Activated CD4-positive, alpha-beta T cell treated with anti-CD3 and anti-CD28 coated beads, Interleukin-2, amount 50 U/mL, for 48 hours (primary cell): Measurements from ENCODE around the gene ABL1.

Experiments
- DNase-seq, 2 experiments: peaks; one replicate each; pipeline ENCODE4 v3.0.0-alpha.2; 2020

The ABL1 gene

GRCh38 chr9:130920762-130921299 lies 85.8 kb downstream of the ABL1 start:
- no peak for DNase-seq

- no peak for DNase-seq
These were observed 86.4 kb downstream of the ABL1 start for GRCh38 chr9:130921300-130921988.

- DNase-seq: no peak
These were observed 87.2 kb downstream of the ABL1 start for GRCh38 chr9:130921989-130922892.

GRCh38 chr9:130922893-130923610 lies 88.0 kb downstream of the ABL1 start:
- DNase-seq: no peak

DNA sequence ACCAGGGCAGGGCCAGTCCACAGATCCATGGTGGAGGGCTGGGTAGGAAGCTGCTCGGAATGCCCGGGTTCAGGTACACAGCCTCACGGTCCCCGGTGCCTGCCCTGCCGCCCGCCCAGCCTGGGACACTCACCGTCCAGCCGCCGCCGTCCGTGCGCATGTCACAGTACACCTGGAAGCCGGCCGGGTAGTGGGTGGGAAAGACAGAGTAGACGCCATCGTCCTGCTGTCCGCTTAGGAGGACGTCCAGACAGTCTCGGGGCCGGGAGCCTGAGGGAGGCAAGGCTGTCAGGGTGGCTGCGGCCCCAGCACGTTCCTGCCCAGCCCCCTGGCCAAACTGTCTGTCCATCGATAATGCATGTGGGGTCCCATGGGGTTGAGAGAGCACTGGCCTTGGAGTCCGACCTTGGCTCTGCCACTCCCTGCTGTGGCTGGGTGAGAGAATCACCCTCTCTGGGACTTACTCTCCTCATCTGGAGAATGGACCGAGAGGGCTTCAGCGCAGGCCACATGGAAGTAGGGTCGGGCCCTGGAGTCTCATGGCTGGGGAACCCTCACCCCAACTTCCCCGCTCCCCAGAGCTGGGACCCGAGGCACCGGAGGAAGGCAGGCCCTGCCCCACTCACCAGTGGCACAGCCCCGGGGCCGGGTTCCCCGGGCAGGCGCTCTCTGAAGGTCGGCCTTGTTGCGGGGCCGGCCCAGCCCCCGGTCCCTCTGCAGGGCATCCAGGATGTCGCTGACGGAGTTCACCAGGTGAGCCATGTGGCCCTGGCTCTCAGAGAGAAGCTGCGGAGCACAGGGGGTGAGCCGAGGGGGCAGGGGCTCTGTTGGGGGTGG lies 88.8 kb downstream of the ABL1 start:
- DNase-seq: no peak

DNA sequence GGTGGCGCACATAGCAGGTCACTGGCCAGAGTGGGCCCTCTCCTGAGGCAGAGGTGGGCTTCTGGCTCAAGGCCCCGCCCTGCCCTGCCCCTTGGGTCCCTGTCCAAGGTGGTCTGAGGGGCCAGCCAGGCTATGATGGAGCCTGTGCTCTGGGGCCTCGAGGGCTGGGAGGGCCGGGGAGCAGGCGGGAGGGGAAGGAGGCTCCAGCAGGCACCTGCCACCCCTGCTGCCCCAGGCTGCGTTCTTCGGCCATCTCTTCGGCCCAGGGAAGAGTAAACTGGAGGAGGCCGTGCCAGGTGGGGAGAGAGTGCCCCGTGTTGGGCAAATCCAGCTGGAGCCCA lies 89.4 kb downstream of the ABL1 start:
- DNase-seq: no peak

DNA sequence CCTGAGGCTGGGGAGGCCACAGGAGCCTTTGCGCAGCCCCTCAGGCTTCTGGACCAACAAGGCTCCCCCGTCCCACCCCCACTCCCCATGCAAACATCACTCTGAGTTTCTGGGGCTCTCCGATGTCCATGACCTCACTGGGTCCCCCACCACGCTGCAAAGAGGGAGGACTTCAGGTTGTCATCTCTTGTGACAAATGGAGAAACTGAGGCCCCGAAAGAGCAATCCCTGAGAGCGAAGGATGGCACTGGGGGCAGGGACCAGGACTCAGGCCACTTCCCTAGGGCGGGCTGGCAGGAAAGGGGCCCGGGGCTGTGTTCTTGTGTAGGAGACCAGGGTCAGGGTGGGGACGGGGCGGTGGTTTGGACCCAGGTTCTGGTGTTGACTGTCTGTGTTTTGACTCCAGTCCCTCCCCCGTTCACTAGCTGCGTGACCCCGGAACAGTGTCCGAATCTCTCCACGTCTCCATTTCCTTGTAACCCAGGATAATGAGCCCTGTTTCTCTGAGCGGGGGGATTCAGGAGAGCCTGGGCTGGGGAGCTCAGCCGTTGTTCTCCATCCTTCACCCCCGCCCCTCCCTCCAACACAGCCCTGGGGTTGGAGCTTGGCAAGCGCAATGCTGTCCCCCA lies 90.1 kb downstream of the ABL1 start:
- no peak for DNase-seq

DNA sequence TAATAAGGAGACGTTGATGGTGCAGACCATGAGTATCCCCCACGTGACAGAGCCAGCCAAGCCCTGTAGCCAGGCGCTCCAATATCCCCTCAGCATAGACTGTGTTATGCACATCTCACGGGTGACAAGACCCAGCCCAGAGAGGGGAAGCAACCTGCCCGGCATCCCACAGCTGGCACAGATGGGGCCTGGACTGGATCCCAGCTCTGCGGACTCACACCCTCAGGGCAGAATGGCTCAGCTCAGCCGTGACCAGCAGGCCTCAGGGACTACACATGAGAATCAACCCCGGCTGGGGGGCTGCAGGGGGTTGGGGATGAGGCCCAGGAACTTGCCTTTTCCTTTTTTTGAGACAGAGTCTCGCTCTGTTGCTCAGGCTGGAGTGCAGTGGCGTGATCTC lies 92.3 kb downstream of the ABL1 start:
- no peak for DNase-seq

- no peak for DNase-seq
These were observed 93.2 kb downstream of the ABL1 start for GRCh38 chr9:130927995-130928900.

DNA sequence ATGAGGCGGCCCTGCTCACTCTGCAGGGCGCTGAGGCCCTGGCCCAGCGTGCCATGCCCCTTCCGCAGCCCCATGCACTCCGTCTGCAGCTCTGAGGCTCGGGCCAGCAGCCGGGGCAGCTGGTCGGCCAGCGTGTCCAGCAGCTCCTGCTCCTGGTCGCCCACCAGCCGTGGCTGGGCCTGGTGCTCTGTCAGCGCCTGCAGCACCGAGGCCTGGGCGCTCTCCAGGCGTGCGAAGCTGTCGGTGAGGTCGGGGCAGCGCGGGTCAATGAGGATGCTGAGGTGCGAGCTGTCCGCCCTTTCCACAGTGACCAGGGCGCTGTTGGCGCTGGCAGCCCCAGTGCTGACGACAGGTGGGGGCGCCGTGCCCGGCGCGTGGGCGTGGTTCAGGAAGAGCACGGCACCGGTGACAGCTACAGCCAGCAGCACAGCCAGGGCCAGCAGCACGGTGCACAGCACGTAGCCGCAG lies 94.6 kb downstream of the ABL1 start:
- no peak for DNase-seq

- DNase-seq: no peak
These were observed 95.2 kb downstream of the ABL1 start for GRCh38 chr9:130930132-130930803.

- DNase-seq: no peak
These were observed 95.8 kb downstream of the ABL1 start for GRCh38 chr9:130930804-130931349.

DNA sequence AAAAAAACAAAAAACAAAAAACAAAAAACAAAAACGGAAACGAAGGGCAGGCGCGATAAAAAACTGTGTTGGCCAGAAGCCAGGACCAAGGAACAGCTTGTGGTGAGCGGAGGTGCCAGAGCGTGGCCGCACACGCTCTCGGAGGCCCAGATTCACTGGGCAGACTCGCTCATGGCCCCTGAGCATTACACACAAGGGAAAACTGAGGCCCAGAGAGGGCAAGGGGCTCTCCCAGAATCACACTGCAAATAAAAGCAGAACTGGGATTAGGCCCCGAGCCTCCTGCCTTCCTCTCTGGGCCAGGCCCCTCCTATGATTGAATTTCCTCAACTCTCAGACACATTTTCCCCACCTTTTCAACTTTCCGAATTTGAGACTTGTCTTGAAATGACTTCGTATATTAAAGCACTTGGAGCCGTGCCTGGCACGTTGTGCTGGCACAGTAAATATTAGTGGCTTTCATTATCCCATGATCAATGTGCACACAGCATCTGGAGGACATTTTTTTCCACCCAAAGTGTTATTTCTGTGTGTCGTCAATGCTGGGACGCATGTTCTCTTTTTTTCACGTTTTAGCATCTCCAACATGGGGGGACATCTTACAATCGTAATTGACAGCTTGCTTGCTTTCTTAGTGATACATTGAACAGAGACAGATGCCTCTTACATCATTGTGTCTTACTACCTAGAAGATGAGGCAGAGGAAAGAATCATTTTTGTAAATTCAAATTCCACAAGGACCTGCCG lies 96.6 kb downstream of the ABL1 start:
- DNase-seq: no peak

GRCh38 chr9:130932255-130933079 lies 97.4 kb downstream of the ABL1 start:
- no peak for DNase-seq

DNA sequence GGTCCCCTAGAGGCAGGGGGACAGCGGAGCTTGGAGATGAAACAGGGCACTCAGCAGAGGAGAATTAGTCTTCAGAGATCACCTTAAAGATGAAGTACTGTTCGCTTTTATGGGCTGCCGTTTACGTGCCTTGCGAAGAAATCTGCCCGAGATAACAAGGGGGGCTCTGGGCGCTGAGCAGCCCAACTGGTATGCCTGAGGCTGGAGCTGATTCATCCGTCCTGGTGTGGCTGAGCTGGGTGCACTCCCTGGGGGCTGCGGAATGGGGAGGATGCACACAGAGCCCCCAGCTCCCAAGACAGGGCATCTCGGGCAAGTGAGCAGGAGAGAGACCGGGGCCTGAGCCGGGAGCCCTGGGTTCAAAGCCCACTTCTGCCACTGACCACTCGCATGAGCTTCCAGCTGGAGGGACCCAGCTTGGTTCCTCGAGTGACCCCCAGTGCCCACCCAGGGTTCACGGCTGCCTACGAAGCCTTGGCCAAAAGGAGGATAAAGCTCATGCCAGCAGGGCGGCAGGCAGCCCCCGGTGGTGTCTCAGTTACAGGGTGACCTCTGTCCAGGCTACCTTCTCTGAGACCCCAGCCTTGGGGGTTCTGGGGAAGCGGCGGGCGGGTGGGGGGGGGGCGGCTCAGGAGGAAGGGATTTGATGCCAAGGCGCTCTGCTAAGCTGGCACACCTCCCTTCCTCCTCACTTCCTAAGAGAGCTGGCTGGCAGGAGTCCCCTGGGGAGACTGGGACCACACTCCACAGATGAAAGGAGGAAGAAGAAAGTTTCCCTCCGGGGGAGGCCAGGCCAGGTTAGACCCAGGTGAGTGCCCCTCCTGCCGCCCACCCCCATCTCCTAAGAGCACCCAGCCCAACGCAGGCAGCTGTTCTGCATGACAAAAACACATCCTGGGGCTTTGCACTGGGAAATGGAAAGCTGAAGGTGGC lies 98.3 kb downstream of the ABL1 start:
- DNase-seq: no peak

GRCh38 chr9:130934246-130934645 lies 99.2 kb downstream of the ABL1 start:
- DNase-seq: no peak
